Measurements from ENCODE around the gene FAM153A.
"Not testable (repeated sequence)": the region's sequence is repeated elsewhere in the genome, so short reads cannot be mapped to it uniquely, and the experiment has no call there.

Gene FAM153A

DNA sequence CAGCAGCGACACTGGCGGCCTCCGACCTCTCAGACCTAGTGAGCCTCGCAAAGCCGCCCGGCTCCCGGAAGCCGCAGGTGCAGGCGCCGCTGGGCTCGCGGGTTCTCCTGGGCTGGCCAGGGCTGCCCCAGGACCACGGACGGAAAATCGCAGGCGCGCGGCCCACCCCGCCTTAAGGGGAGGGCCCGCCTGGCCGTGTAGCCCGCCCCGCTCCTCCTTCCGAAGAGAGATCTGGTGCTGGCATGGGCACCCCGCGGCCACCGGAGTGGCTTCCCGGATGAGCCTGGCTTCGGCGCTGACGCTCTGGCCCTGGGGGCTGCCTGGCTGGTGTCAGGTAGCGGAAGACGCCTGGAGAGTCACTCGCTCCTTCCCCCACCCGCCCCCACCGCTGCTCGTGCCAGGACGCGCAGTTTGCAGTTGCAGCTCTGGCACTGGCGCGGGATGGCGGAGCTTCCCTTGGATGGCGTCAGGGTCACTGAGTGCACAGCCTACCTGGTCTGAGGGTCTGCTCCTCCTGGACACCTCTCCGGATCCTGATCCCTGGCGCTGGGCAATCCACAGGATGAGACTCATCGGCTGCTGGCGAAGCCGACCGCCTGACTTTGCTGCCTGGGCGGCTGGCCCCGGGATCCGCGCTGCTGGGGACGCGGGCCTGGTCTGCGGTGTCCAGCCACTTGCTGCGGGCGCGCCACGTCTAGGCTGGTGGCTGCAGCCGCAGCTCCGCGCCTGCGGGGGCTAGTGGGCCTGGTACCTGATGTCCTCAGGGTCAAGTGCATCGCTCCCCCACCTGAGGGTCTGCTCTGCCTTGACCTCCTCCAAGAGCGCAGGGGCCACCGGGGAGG is at the start of gene FAM153A:
FAM153A (minus strand) TSS at position 108 of the 842 bp plus-strand sequence.
- H3K36me3 Mint-ChIP-seq (ENCODE audit: low read depth); H3K27ac Mint-ChIP-seq; H3K4me1 Mint-ChIP-seq (ENCODE audit: low read depth); H3K27me3 Mint-ChIP-seq (ENCODE audit: low read depth); H3K9me3 Mint-ChIP-seq; H3K4me3 Mint-ChIP-seq: not testable (repeated sequence)

GRCh38 chr5:177832287-177832686 is 49.6 kb upstream of the FAM153A start:
- not testable (repeated sequence) for H3K9me3 Mint-ChIP-seq; H3K27me3 Mint-ChIP-seq (ENCODE audit: low read depth); H3K27ac Mint-ChIP-seq; H3K36me3 Mint-ChIP-seq (ENCODE audit: low read depth); H3K4me3 Mint-ChIP-seq; H3K4me1 Mint-ChIP-seq (ENCODE audit: low read depth)

DNA sequence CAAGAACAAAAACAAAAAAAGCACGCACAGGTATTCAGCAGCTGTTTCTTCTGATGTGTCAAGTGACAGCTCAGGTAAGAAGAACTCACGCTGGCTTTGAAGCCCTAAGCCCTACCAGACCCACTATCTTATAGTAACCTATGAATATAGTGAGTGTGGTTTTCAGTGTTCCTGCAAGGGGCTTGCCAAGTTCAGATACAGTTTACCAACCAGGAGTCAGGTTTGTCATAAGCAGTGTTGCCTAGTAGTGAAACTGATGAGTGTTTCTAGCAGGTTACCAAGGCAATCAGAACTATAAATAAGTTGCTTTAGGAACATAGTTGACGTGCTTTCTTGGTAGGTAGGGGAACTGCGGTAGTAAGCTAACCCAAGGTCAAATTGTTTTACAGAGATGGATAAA is 43.4 kb upstream of the FAM153A start:
- H3K9me3 Mint-ChIP-seq; H3K36me3 Mint-ChIP-seq (ENCODE audit: low read depth); H3K4me1 Mint-ChIP-seq (ENCODE audit: low read depth); H3K27ac Mint-ChIP-seq; H3K4me3 Mint-ChIP-seq; H3K27me3 Mint-ChIP-seq (ENCODE audit: low read depth): not testable (repeated sequence)

GRCh38 chr5:177824776-177825175 is 42.1 kb upstream of the FAM153A start:
- not testable (repeated sequence) for H3K27me3 Mint-ChIP-seq (ENCODE audit: low read depth); H3K27ac Mint-ChIP-seq; H3K36me3 Mint-ChIP-seq (ENCODE audit: low read depth); H3K4me3 Mint-ChIP-seq; H3K9me3 Mint-ChIP-seq; H3K4me1 Mint-ChIP-seq (ENCODE audit: low read depth)

DNA sequence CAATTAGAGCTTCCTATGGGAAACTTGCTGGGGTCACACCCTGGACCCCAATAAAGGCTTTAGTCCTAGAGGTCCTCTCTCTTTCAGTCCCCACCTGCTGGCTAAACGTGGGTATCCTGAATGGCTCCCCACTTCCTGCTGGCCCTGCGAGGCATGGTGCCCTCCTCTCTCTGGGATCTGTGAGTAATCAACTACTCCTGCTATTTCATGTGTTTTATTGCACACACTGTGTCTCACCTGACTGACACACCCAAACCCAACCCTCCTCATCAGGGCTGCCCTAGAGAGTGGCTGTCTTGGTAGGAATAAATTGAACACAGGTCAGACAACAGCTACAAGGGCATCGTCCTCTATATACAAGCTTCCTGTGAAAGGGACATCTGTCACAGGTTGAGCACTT is 39.8 kb upstream of the FAM153A start:
- H3K4me1 Mint-ChIP-seq (ENCODE audit: low read depth); H3K27me3 Mint-ChIP-seq (ENCODE audit: low read depth); H3K27ac Mint-ChIP-seq; H3K36me3 Mint-ChIP-seq (ENCODE audit: low read depth); H3K4me3 Mint-ChIP-seq; H3K9me3 Mint-ChIP-seq: not testable (repeated sequence)

- H3K4me1 Mint-ChIP-seq (ENCODE audit: low read depth); H3K27ac Mint-ChIP-seq; H3K9me3 Mint-ChIP-seq; H3K4me3 Mint-ChIP-seq; H3K36me3 Mint-ChIP-seq (ENCODE audit: low read depth); H3K27me3 Mint-ChIP-seq (ENCODE audit: low read depth): not testable (repeated sequence)
Observed at GRCh38 chr5:177819664-177820063, 37.0 kb upstream of the FAM153A start.

- H3K4me3 Mint-ChIP-seq; H3K36me3 Mint-ChIP-seq (ENCODE audit: low read depth); H3K9me3 Mint-ChIP-seq; H3K27me3 Mint-ChIP-seq (ENCODE audit: low read depth); H3K4me1 Mint-ChIP-seq (ENCODE audit: low read depth); H3K27ac Mint-ChIP-seq: not testable (repeated sequence)
Observed at GRCh38 chr5:177812814-177813425, 30.2 kb upstream of the FAM153A start.

GRCh38 chr5:177812160-177812743 is 29.6 kb upstream of the FAM153A start:
- H3K36me3 Mint-ChIP-seq (ENCODE audit: low read depth); H3K27ac Mint-ChIP-seq; H3K9me3 Mint-ChIP-seq; H3K4me1 Mint-ChIP-seq (ENCODE audit: low read depth); H3K4me3 Mint-ChIP-seq; H3K27me3 Mint-ChIP-seq (ENCODE audit: low read depth): not testable (repeated sequence)

DNA sequence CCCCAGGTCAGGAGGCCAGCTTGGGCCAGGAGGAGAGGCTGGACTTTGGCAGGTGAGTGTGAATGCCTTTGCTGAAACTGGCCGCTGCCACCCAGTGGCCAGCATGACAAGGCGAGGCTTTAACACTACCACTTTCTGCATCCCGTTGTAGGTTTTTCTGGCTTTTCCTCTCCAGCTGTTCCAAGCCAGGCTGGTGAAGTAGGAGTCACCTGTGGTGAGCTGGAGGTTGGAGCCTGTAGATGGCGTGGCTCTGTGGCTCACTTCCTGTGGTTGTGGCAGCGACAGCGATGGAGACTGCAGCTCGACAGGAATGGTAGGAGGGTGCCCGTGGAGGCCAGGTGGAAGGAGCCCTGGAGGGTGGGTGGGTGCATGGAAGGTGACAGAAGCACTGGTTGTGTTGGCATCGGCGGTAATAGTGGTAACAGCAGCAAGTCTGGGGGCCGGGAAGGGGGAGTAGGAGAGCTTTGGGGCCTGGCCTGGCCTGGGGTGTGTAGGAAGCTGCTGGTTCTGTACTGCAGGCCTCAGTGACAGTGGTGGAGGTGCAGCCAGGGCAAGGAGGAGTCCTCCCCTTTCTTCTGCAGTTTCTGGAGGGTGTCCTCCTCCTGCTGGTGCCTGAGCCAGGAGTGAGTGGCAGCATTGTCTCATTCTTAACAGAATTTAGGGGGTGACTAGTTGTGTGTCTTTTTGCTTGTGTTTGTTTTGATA is 26.7 kb upstream of the FAM153A start:
- not testable (repeated sequence) for H3K27ac Mint-ChIP-seq; H3K36me3 Mint-ChIP-seq (ENCODE audit: low read depth); H3K4me3 Mint-ChIP-seq; H3K27me3 Mint-ChIP-seq (ENCODE audit: low read depth); H3K4me1 Mint-ChIP-seq (ENCODE audit: low read depth); H3K9me3 Mint-ChIP-seq

- H3K27me3 Mint-ChIP-seq (ENCODE audit: low read depth); H3K9me3 Mint-ChIP-seq; H3K4me1 Mint-ChIP-seq (ENCODE audit: low read depth); H3K4me3 Mint-ChIP-seq; H3K27ac Mint-ChIP-seq; H3K36me3 Mint-ChIP-seq (ENCODE audit: low read depth): not testable (repeated sequence)
Observed at GRCh38 chr5:177808420-177808819, 25.7 kb upstream of the FAM153A start.

DNA sequence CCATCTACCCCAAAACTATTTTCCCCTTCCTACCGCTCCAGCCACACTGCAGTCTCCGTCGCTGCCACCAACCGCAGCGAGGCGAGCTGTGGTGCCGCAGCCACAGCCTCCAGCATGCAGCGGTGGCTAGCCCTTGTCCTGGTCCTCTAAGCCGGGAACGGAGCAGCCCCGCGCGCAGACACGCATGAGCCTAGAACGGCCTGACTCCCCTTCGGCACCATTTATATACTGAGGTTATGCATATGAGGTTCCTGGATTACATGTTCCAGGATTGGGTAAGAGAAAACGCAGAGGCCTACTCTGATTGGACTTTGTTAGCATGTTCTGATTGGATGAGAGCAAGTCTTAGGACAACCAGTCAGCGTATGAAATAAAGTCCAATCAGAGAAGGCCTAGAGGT is 24.6 kb upstream of the FAM153A start:
- H3K4me1 Mint-ChIP-seq (ENCODE audit: low read depth); H3K9me3 Mint-ChIP-seq; H3K27ac Mint-ChIP-seq; H3K36me3 Mint-ChIP-seq (ENCODE audit: low read depth); H3K27me3 Mint-ChIP-seq (ENCODE audit: low read depth); H3K4me3 Mint-ChIP-seq: not testable (repeated sequence)

DNA sequence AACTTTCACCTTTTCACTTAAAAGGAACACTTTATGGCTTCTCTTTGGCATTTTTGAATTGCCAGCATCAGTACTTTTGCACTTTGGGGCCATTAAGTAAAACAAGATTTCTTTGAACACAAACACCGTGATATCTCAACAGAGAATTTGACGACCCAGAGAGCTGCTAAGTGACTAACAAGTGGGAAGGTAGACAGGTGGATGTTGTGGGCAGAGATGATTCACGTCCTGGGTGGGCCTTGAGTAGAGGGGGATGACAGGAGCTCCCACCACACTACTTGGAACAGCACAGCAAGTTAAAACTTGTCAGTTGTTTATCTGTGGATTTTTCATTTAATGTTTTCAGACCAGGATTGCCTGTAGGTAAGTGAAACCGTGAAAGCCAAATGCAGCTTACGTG is 18.7 kb upstream of the FAM153A start:
- not testable (repeated sequence) for H3K9me3 Mint-ChIP-seq; H3K4me3 Mint-ChIP-seq; H3K27me3 Mint-ChIP-seq (ENCODE audit: low read depth); H3K4me1 Mint-ChIP-seq (ENCODE audit: low read depth); H3K27ac Mint-ChIP-seq; H3K36me3 Mint-ChIP-seq (ENCODE audit: low read depth)

- H3K36me3 Mint-ChIP-seq (ENCODE audit: low read depth): not testable (repeated sequence)
Observed at GRCh38 chr5:177798237-177798840, 15.6 kb upstream of the FAM153A start.

DNA sequence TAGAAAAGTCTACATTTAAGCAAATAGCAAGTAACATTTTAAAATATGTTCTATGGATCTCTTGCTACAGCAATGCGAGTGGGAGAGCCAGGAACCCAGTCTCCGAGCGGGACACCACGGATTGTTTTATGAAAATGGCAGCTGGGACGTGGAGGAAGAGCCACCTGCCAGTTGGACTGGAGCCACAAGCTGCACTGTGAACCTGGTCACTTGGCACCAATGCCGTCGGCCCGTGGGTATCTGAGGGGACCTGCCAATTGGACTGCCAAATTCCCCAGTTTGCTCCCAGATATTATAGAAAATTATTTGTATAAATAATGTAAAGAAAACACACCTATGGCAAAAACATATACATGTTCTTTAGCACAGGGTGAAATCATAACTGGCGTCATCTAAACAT is 10.6 kb upstream of the FAM153A start:
- not testable (repeated sequence) for H3K4me1 Mint-ChIP-seq (ENCODE audit: low read depth); H3K27ac Mint-ChIP-seq; H3K4me3 Mint-ChIP-seq; H3K9me3 Mint-ChIP-seq; H3K36me3 Mint-ChIP-seq (ENCODE audit: low read depth); H3K27me3 Mint-ChIP-seq (ENCODE audit: low read depth)

More at GRCh38 chr5:177798237-177798840, 15.6 kb upstream of the FAM153A start:
- not testable (repeated sequence) for H3K9me3 Mint-ChIP-seq; H3K4me3 Mint-ChIP-seq; H3K27ac Mint-ChIP-seq; H3K4me1 Mint-ChIP-seq (ENCODE audit: low read depth); H3K27me3 Mint-ChIP-seq (ENCODE audit: low read depth)

- H3K27ac Mint-ChIP-seq; H3K36me3 Mint-ChIP-seq (ENCODE audit: low read depth); H3K9me3 Mint-ChIP-seq; H3K27me3 Mint-ChIP-seq (ENCODE audit: low read depth); H3K4me3 Mint-ChIP-seq; H3K4me1 Mint-ChIP-seq (ENCODE audit: low read depth): not testable (repeated sequence)
Observed at GRCh38 chr5:177791649-177792048, 8.9 kb upstream of the FAM153A start.

Measured in T-helper 1 cell treated with Interleukin-12 subunit alpha and Interleukin-12 subunit beta and Interleukin-4 antibody, amounts not matched to agents 30 μg/mL and 1 μg/mL, for 36 hours (primary cell).